ENCODE measurements around the gene COQ5. TPM values are rescaled to one million over a fixed set of nuclear protein-coding genes. Genes with fewer than 3 reads are reported as not detected.

COQ5 gene
- total RNA-seq, 3 donors from 2014 or later: 26.2 to 33.0 (median 26.5) TPM

DNA sequence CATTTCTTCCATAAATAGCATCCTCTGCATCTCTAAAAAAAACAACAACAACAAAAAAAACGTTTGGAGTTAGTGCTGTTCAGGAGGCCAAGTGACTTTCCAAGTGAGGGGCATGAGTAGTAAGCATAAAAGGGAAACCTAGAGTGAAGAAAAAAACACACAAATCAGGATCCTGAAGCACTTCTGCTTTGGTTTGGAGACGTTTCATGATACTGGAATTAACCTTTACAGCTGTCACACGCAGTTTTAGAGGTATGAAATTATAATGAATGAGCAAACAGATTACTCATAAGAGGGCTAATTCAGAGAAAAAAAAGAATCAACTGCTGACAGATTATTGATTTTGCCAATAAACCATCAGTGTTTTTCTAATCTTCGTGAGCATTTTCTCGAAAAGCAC lies 63.2 kb downstream of the COQ5 start:
- Histone ChIP-seq H3K36me3 (peaks cover 8% of the 10 kb centered on the region), H3K27me3 (no peaks in the 10 kb centered on the region), H3K4me1 (peaks cover 0 to 13% of the 10 kb centered on the region in 2 donors), H3K9me3 (no peaks in the 10 kb centered on the region), H3K27ac (no peak overlapping the region), H3K4me3 (no peak overlapping the region)
- no peak for DNase-seq (ENCODE audit: low spot score in 2 of 2)
- TF ChIP-seq POLR2AphosphoS5 (IDR thresholded peaks at IDR 0.05) (no peak), POLR2A (IDR thresholded peaks at IDR 0.05) (no peak), CTCF (IDR thresholded peaks at IDR 0.05) (no peak)
- intact Hi-C loops (cut with DNase I; ENCODE audit: low total_unique reads): no loop called here

- H3K4me3 ChIP-seq: no peak overlapping the region
- TF ChIP-seq POLR2A (IDR thresholded peaks at IDR 0.05): no peak
- no peak for TF ChIP-seq POLR2AphosphoS5 (IDR thresholded peaks at IDR 0.05)
- TF ChIP-seq CTCF (IDR thresholded peaks at IDR 0.05): no peak
- no peak overlapping the region for H3K27ac ChIP-seq
- intact Hi-C loops (cut with DNase I; ENCODE audit: low total_unique reads): no loop called here
- no peak for DNase-seq (ENCODE audit: low spot score in 2 of 2)
- H3K4me1 ChIP-seq: peaks cover 0 to 8% of the 10 kb centered on the region in 2 donors
- peaks cover 8% of the 10 kb centered on the region for H3K36me3 ChIP-seq
- no peaks in the 10 kb centered on the region for H3K27me3 ChIP-seq
- no peaks in the 10 kb centered on the region for H3K9me3 ChIP-seq
Observed at GRCh38 chr12:120463712-120464111, 65.2 kb downstream of the COQ5 start.

- Histone ChIP-seq H3K27ac (no peak overlapping the region), H3K27me3 (no peaks in the 10 kb centered on the region), H3K9me3 (no peaks in the 10 kb centered on the region), H3K36me3 (peaks cover 8% of the 10 kb centered on the region), H3K4me3 (no peak overlapping the region), H3K4me1 (peaks cover 0 to 8% of the 10 kb centered on the region in 2 donors)
- intact Hi-C loops (cut with DNase I; ENCODE audit: low total_unique reads): no loop called here
- DNase-seq (ENCODE audit: low spot score in 2 of 2): no peak
- TF ChIP-seq CTCF (IDR thresholded peaks at IDR 0.05) (no peak), POLR2AphosphoS5 (IDR thresholded peaks at IDR 0.05) (no peak), POLR2A (IDR thresholded peaks at IDR 0.05) (no peak)
Observed at GRCh38 chr12:120462099-120462640, 66.8 kb downstream of the COQ5 start.

- intact Hi-C loops (cut with DNase I; ENCODE audit: low total_unique reads): no loop called here
- TF ChIP-seq POLR2AphosphoS5 (IDR thresholded peaks at IDR 0.05): no peak
- no peak for TF ChIP-seq POLR2A (IDR thresholded peaks at IDR 0.05)
- no peaks in the 10 kb centered on the region for H3K9me3 ChIP-seq
- no peaks in the 10 kb centered on the region for H3K4me1 ChIP-seq
- no peaks in the 10 kb centered on the region for H3K27me3 ChIP-seq
- DNase-seq (ENCODE audit: low spot score in 2 of 2): no peak
- H3K27ac ChIP-seq: no peak overlapping the region
- H3K36me3 ChIP-seq: peaks cover 8% of the 10 kb centered on the region
- no peak overlapping the region for H3K4me3 ChIP-seq
Observed at GRCh38 chr12:120460157-120460556, 68.8 kb downstream of the COQ5 start.

- H3K9me3 ChIP-seq: no peaks in the 10 kb centered on the region
- no peak overlapping the region for H3K4me3 ChIP-seq
- peaks cover 3% of the 10 kb centered on the region for H3K36me3 ChIP-seq
- H3K27me3 ChIP-seq: no peaks in the 10 kb centered on the region
- H3K27ac ChIP-seq: no peak overlapping the region
- no peaks in the 10 kb centered on the region for H3K4me1 ChIP-seq
- no peak for DNase-seq (ENCODE audit: low spot score in 2 of 2)
- intact Hi-C loops (cut with DNase I; ENCODE audit: low total_unique reads): no loop called here
- no peak for TF ChIP-seq POLR2A (IDR thresholded peaks at IDR 0.05)
- TF ChIP-seq CTCF (IDR thresholded peaks at IDR 0.05): no peak
- TF ChIP-seq POLR2AphosphoS5 (IDR thresholded peaks at IDR 0.05): no peak
Observed at GRCh38 chr12:120457133-120457532, 71.8 kb downstream of the COQ5 start.

GRCh38 chr12:120455302-120455701 lies 73.7 kb downstream of the COQ5 start:
- Histone ChIP-seq H3K27ac (no peak overlapping the region), H3K9me3 (no peaks in the 10 kb centered on the region), H3K4me1 (no peaks in the 10 kb centered on the region), H3K4me3 (no peak overlapping the region), H3K27me3 (no peaks in the 10 kb centered on the region), H3K36me3 (peaks cover 3% of the 10 kb centered on the region)
- no peak for TF ChIP-seq CTCF (IDR thresholded peaks at IDR 0.05)
- TF ChIP-seq POLR2AphosphoS5 (IDR thresholded peaks at IDR 0.05): no peak
- no peak for TF ChIP-seq POLR2A (IDR thresholded peaks at IDR 0.05)
- intact Hi-C loops (cut with DNase I; ENCODE audit: low total_unique reads): no loop called here
- DNase-seq (ENCODE audit: low spot score in 2 of 2): no peak

All from breast epithelium (tissue), 4 donors.